IPS DF 19.7 (cell line): Measurements from ENCODE around the gene NTRK1.

Experiments
- DNase-seq: peaks from one replicate; pipeline ENCODE4 v3.0.0-alpha.2; 2013; ENCODE audit warnings: low read depth, low spot score

Gene NTRK1

DNA sequence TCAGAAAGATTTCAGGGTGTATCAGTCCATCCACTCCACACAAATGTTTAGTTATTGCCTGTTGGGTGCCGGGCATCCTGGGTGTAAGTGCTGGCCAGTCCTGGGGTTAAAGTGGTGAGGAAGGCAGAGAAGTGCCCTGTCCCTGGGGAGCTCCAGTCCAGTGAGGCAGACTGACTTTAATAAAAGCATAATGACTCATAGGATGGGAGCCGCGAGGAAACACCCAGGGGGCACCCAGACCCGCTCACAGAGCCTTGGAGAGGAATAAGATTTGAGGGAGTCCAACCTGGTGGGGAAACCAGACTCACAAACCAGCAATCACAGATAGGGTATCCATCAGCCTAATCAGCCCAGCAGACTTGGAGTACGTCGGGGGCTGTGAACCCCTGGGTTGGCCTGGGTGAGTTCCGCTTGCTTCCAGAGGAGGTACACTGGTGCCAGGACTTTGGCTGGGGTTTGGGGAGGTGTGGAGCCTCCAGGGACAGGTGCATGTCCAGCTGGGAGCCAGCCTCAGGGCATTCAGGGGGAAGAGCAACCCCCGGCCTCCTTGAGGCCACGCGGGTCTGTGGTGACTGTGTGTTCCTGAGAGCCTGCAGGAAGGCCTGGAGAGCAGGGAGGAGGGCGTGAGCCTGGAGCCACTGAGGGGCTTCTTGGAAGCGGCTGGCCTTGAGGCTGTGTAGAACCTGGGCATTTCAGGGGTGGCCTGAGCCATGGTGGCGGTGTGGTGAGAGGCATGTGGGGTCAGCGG, 36.6 kb downstream of the NTRK1 start:
- no peak for DNase-seq

DNA sequence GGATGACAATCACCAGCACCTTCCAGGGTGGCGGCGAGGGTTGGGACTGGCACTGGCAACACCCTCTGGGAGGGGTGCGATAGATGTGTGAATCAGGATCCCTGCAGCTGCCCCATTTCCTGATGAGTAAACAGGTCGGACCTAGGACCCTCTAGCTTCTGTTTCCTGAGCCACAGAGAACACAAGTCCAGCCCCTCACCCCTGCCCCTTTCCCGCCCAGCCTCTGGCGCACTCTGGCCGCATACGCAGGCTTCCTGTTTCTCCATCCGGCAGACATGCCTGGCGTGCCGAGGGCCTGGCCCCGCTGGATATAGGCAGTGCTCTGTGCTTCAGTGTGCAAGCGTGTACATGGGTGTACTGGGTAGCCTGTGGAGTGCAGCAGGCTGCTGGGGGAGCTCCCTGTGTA, 37.5 kb downstream of the NTRK1 start:
- DNase-seq, result no peak

DNA sequence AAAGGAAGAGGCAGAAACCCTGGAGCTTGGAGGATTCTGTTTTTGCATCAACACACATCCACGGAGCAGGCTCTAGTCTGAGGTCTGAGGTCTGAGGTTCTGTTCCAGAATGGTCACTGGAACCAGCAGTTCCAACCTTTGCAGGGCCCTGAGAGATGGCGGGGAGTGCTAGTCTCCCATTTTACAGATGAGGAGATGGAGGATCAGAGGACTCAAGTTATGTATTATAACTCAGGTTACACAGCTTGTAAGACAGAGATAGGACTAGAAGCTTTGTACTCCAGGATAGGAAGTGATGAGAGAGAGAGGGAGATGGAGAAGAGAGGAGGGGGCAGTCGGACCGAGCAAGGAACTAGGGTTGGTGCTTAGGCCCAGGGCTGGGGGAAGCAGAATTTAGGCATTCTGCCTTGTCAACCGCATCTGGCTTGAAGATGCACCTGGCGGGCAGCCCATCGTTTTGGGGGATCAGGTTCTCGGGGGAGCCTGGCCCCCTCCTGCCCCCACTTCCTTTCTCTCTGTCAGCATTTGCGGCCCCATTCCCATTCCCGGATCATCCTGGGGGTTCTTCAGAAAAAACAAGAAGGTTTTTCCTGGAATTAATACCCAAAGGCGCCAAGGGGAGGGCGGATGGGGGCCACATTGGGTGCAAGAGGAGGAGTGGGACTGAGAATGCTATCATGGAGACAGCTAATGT, 38.5 kb downstream of the NTRK1 start:
- no peak for DNase-seq

DNA sequence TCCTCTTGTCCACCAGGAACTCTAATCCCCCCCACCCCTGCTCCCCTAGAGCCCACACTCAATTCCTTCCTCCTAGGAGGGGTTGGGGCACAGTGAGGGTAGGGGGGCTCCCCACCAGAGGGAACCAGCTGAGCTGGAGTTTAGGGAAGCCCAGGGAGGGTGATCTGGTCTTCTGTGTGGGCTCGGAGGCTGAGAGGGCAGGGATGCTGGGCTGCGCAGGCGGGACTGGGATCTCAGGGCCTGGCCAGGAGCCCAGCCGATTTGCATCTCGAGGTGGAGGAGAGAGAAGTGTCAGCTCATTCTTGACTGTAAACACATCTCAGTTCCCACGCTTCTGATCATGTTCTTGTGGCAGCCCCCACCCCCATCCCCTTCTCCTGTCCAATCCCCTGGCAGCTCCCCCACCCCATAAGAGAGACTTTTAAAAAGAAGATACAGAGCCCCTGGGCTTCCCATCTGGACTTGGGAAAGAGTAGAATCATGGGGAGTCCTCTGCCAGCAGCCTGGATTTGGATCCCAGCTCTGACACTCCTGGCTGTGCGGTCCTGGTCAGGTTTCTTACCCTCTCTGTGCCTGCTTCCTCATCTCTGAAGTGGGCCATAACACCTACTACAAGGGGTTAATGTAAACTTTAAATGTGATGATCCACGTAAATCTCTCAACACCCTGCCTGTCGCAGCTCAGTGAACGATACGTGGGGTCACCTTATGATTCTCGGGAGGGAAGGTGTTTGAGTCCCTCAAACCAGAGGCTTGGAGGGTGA, 39.5 kb downstream of the NTRK1 start:
- no peak for DNase-seq

DNA sequence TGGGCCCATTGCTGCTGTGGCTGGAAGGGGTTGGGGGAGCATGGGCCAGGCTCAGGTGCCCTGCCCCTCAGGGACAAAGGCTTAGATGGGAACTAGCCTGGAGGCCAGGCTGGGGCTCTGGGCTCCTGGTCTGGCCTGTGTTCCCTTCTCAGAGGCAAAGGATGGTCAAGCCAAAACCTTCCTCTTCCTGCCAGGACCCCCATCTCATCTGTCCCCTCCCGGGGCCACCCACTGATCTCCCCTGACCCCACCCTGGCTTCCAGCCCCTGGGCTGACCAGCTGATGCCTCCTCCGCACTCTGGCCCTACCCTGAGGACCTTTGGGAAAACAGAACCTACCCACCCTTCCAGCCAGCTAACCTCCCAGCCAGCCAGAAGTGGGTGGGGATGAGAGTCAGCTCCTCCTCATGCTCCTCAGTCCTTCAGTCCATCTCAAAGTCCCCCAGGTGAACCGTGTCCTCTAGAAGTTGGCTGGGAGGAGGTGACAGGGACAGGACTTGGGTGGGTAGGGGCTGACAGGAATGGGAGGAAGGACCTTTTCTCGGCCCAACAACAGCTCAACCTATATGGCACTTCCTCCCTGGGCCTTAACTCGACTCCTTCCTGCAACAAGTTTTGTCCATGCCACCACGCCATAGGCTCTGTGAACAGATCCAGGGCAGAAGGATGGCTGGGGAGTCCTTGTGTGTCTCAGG, 40.4 kb downstream of the NTRK1 start:
- no peak for DNase-seq

DNA sequence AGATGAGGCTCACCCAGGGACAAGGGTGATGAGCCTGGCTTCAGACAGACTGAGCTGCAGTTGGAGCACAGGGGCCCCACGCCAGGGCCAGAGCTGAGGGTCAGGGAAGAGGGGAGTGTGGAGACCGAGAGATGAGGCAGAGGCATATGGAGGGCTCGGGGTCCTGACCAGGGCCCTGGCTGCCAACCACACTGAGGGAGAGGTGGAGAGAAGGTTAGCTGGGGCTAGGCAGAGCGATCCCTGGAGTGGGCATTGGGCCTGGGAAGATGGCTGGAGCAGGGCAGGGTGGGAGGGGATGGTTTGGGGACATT, 40.9 kb downstream of the NTRK1 start:
- no peak for DNase-seq

DNA sequence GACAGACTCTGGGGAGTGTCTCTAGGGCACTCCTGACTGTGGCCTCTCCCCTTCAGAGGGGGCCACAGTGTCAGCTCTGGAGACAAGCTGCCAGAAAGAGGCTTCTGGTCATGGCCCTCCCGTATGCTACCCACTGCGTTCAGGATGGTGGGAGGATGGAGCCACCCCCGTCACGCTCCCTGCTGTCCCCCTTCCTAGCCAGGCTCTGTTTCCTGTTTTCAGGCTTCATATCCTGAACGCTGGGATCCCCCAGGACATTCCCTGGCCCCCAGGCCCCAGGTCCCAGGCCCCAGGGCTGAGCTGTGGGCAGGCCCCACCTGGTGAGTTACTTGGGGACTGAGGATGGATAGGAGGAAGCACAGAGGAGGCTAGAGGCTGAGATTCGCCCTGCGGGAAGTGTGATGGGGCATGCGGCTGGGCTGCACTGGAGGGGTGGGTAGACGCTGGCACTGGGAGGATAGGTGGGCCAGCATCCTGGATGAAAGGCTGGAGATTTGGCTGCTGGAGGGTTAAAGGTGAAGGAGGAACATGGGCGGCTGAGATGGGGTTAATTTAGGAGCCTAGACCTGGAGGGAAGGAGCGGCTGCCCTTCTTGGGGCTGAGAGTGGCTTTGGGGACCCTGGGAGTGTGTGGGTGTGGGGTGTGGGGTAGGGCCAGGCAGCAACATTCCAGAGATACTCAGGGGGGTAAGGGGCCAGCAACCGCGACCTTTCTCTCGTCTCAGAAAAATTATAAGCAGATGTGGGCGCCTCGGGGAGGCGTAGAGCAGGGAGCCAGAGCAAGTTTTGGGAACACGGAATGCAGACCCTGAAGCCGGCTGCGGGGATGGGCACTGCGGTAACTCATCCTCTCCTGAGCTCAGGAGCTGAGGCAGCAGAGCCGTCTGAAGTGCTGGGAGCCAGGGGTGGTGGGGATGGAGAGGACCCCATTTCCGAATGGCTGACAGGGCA, 41.6 kb downstream of the NTRK1 start:
- no peak for DNase-seq

DNA sequence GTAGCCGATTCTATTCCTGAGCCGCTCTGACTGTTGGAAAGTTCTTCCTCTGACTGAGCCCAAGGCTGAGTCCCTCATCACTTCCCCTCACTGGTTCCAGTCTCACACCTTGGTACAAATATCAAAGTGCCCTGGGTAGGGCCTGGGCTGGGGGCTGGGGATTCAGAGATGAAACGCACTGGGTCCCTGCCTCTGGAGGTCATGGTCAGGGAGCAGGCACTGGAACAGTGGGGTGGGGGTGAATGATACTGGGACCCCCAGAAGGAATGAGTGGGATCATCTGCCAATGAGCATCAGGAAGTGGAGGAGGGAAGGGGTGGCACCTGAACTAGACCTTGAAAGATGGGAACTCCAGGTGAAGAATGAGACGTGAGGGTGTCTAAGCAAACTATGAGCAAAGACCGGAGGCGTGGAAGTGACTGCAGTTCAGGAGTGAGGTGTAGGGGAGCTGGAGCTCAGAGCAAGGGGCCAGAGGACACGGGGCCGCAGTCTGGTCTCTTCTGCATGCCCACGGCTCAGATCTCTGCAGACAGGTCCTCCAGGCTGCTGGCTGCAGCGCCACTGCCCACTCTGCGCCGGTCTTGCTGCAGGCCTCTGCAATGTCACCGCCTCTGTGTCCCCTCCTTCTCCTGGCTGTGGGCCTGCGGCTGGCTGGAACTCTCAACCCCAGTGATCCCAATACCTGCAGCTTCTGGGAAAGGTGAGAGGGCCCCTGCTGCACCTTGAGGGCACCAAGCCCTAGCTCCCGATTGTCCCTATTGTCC, 42.8 kb downstream of the NTRK1 start:
- DNase-seq, result no peak

DNA sequence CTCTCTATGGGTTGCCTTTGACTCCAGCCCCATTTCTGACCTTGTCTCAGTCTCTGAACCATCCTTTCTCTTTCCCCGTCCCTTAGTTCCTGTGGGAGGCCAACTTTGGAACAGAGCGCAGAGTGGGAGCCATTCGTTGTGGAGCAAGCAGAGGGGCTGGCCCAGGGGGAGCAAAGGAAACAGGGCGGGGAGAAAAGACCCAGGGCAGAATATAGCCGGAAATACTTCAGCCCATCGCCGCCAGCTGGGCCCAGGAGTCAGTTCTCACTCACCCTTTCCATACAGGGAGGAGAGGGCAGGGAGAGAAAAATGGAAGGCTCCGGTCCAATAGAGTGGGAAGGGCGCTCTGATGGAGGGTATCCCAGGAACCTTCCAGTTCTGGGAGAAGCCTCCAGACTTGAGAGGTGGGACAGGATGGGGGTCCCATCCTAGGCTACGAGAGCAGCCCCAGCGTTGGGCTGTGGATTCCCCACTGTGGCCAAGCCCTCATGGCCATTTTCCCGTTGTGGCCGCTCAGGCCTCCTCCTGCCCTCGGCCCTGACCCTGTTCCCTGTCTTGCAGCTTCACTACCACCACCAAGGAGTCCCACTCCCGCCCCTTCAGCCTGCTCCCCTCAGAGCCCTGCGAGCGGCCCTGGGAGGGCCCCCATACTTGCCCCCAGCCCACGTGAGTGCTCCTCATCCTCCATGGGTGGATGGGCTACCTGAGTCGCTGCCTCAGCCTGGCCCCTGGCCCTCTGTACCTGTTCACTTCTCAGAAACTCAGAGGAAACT, 43.7 kb downstream of the NTRK1 start:
- DNase-seq, result no peak

DNA sequence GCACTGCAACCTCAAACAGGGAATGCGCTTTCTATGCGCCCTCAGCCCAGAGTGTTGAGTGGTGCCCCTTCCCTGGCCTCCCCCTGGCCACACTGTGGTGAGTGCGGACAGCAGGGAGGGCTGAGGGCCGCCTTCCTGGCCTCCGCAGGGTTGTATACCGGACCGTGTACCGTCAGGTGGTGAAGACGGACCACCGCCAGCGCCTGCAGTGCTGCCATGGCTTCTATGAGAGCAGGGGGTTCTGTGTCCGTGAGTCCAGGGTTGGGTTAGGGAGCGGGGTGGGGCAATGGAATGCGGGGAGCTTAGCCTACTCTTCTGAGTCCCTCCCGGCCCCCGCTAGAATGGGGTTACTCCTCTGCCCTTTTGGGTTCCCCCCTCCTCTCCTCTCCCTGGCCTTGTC, 44.5 kb downstream of the NTRK1 start:
- no peak for DNase-seq

DNA sequence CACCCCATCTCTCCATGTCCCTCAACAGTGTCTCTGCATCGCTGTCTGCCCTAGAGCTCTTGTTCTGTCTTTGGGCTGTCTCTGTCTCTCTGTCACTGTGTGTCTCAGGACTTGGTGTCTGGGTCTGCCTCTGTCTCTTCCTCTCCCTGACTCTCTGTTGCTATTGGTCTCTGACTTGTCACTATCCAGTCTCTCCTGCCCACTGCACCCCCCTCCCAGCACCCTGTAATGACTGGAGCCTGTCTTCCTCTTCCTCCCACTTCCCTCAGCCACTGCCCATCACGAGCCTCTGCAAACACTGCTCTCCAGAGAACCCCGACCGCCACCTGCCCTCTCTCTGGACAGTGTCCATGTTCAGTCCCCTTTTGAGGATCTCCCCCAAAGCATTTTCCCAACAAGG, 45.0 kb downstream of the NTRK1 start:
- no peak for DNase-seq

DNA sequence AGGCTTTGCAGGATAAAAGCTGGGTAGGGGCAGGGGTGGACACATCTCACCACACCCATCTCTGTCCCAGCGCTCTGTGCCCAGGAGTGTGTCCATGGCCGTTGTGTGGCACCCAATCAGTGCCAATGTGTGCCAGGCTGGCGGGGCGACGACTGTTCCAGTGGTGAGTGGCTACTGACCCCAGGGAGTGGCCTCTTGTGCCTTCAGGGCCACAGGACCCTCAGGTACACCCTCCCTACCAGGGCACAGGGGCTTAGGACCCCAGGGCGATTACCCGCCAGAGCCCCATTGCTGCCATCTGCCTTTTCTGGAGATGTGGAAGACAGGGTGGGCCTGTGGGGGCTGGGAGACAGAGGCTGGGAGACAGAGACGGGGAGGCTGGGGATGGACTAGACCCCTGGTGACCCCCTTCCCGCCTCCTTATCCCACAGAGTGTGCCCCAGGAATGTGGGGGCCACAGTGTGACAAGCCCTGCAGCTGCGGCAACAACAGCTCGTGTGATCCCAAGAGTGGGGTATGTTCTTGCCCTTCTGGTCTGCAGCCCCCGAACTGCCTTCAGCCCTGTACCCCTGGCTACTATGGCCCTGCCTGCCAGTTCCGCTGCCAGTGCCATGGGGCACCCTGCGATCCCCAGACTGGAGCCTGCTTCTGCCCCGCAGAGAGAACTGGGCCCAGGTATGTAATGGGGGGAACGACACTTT, 45.7 kb downstream of the NTRK1 start:
- no peak for DNase-seq

DNA sequence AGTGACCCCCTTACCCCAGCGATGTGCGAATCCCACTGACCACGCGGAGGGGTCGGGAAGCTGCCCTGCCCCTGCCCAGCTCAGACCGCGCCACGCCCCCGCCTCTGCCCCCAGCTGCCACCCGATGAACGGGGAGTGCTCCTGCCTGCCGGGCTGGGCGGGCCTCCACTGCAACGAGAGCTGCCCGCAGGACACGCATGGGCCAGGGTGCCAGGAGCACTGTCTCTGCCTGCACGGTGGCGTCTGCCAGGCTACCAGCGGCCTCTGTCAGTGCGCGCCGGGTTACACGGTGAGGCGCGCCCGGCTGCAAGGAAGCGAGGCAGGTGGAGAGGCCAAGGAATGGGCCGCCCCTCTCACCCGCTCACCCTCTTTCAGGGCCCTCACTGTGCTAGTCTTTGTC, 47.9 kb downstream of the NTRK1 start:
- no peak for DNase-seq

DNA sequence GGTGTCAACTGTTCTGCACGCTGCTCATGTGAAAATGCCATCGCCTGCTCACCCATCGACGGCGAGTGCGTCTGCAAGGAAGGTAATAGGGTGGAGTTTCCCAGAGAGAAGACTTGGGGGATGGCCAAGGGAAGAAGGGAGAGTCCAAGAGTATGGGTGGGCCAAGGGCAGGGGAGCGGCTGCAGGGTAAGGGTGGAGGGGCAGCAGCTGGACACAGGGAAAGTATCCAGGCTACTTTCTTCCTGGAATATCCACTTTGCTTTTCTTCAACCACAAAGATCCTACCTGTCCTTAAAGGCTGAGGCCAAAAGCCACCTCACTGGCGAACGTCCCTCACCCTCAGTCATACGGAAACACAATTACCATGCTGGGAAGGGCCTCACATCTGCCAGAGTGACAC, 48.3 kb downstream of the NTRK1 start:
- DNase-seq, result no peak

DNA sequence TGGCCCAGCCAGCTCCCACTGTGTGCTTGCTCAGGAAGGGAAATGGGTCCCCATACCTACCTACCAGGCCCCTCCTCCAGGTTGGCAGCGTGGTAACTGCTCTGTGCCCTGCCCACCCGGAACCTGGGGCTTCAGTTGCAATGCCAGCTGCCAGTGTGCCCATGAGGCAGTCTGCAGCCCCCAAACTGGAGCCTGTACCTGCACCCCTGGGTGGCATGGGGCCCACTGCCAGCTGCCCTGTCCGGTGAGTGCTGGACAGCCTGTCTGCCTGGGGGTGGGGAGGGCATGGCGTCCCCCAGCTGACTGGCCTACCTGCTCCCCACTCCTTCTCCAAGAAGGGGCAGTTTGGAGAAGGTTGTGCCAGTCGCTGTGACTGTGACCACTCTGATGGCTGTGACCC, 49.0 kb downstream of the NTRK1 start:
- no peak for DNase-seq

DNA sequence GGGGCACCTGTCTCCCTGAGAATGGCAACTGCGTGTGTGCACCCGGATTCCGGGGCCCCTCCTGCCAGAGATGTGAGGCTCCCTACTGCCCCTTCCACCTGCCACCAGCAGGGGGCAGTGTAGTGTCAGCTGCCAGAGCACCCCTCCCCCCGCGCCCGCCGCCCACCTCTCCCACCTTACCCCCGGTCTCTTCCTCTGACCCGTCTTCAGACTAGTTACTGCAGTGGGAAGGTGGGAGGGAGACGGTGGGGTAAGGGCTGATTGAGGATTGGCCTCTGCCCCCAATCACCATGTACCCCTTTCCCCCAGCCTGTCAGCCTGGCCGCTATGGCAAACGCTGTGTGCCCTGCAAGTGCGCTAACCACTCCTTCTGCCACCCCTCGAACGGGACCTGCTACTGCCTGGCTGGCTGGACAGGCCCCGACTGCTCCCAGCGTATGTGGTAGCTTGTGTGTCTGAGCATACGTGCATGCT, 49.7 kb downstream of the NTRK1 start:
- DNase-seq, result no peak

DNA sequence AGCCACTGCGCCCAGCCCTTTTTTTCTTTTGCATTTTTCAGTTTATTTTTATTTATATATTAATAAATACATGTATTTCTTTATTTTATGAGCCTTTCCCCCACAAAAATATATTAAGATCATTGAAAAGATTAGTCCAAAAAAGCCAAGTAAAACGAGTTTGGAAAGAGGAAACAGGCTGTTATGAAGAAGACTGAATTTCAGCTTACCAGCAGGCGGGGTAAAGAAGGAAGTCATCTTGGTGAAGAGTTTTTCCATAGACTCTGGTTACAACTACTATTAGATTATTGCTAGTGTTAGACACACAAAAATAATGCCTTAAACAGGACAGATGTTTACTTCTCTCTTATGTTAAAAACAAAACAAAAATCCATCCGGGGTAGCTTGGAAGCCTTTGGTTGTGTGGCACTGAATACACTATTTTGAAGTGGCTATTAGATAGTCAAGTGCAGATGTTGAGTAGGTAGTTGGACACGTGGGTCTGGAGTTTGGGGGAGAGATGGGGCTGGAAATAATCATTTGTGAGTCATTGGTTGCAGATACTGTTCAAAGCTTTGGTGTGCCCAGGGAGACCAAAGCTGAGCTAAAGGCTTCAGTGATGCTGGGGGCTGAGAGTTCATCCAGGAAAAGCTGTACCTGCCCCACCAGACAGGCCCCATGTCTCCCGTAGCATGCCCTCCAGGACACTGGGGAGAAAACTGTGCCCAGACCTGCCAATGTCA, 51.1 kb downstream of the NTRK1 start:
- no peak for DNase-seq

DNA sequence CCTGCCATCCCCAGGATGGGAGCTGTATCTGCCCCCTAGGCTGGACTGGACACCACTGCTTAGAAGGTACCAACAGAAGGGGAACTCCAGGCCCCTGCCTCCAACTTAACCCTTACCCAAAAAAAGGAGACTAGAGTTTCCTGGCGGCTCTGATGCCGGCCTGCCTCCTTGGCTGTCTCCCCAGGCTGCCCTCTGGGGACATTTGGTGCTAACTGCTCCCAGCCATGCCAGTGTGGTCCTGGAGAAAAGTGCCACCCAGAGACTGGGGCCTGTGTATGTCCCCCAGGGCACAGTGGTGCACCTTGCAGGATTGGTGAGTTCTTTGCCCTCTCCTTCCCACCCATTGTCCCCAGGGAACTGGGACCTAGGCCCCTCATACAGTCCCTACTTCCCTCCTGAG, 51.6 kb downstream of the NTRK1 start:
- DNase-seq, result no peak
